IMR-90 (cell line): ENCODE data around the gene ASB4. TPM values are rescaled to one million over a fixed set of nuclear protein-coding genes. Genes with fewer than 3 reads are reported as not detected.

ENCODE experiments used
- ATAC-seq: fragments of 200-7000 bp; cut with Tn5 transposase; 2 replicates; pipeline ENCODE4 v1.9.1; 2020; ENCODE audit warnings: low read depth, mild to moderate bottlenecking, moderate library complexity
- BruUV-seq: library from RNA; stranded (reverse); fragments of 400-500 nt; replicated peaks from 2 replicates; lab custom pipeline; 2021; lab: Mats Ljungman, UMichigan
- CTCF ChIA-PET: fragments of 300-600 bp; formaldehyde crosslinking; extraction: SDS; loops from one replicate; lab custom pipeline; 2021; ENCODE audit warnings: antibody characterized with exemption; lab: Yijun Ruan, JAX
- POLR2A ChIA-PET: fragments of 300-600 bp; sonication (Branson Sonifier 250); formaldehyde crosslinking; loops from one replicate; lab custom pipeline; 2022; ENCODE audit warnings: antibody characterized with exemption; ENCODE audit not compliant: unreplicated experiment; lab: Charles Lee
- DNase-seq: peaks from one replicate; pipeline ENCODE4 v3.0.0; 2013
- H2AFZ ChIP-seq: replicated peaks from 2 replicates; pipeline ENCODE3; 2013; ENCODE audit warnings: low read length, mild to moderate bottlenecking; ENCODE audit not compliant: poor library complexity
- H2AK5ac ChIP-seq: 2 replicates; pipeline ENCODE4 v1.6.1; 2013; ENCODE audit warnings: low read depth, low read length, inconsistent platforms
- H2AK9ac ChIP-seq: replicated peaks from 2 replicates; pipeline ENCODE3; 2013; ENCODE audit warnings: mild to moderate bottlenecking, low read depth, low read length, moderate library complexity; ENCODE audit not compliant: poor library complexity
- H2BK120ac ChIP-seq: 2 replicates; pipeline ENCODE4 v1.6.1; 2013; ENCODE audit warnings: low read depth, low read length, inconsistent platforms
- H2BK15ac ChIP-seq: 3 replicates; pipeline ENCODE4 v1.6.1; 2013; ENCODE audit warnings: low read depth, low read length, inconsistent platforms
- H2BK20ac ChIP-seq: 2 replicates; pipeline ENCODE4 v1.6.1; 2013; ENCODE audit warnings: low read depth, mild to moderate bottlenecking, inconsistent platforms, low read length, moderate library complexity
- H2BK5ac ChIP-seq: 2 replicates; pipeline ENCODE4 v1.6.1; 2013; ENCODE audit warnings: mild to moderate bottlenecking, low read depth, low read length, inconsistent platforms; ENCODE audit not compliant: poor library complexity, severe bottlenecking
- H3K14ac ChIP-seq: replicated peaks from 2 replicates; pipeline ENCODE4 v1.6.1; 2013; ENCODE audit warnings: low read depth, low read length, inconsistent platforms
- H3K18ac ChIP-seq: 2 replicates; pipeline ENCODE4 v1.6.1; 2013; ENCODE audit warnings: low read depth, low read length, control low read depth
- H3K23ac ChIP-seq: 2 replicates; pipeline ENCODE4 v1.6.1; 2013; ENCODE audit warnings: low read depth, low read length, inconsistent platforms
- H3K27ac ChIP-seq: 2 replicates; pipeline ENCODE4 v1.5.1; 2013; ENCODE audit warnings: mild to moderate bottlenecking, control low read depth, low read length; ENCODE audit not compliant: insufficient read depth
- H3K27me3 ChIP-seq: 2 replicates; pipeline ENCODE4 v1.6.1; 2013; ENCODE audit warnings: low read length; ENCODE audit not compliant: control insufficient read depth, insufficient read depth
- H3K36me3 ChIP-seq: 2 replicates; pipeline ENCODE4 v1.6.1; 2013; ENCODE audit warnings: low read length, mixed read lengths; ENCODE audit not compliant: control insufficient read depth, insufficient read depth
- H3K4ac ChIP-seq: 2 replicates; pipeline ENCODE4 v1.6.1; 2013; ENCODE audit warnings: low read depth, low read length, inconsistent platforms
- H3K4me1 ChIP-seq: 2 replicates; pipeline ENCODE4 v1.6.1; 2013; ENCODE audit warnings: low read length, mixed read lengths; ENCODE audit not compliant: control insufficient read depth, insufficient read depth
- H3K4me2 ChIP-seq: 2 replicates; pipeline ENCODE4 v1.6.1; 2013; ENCODE audit warnings: low read depth, mild to moderate bottlenecking, control low read depth, low read length, moderate library complexity
- H3K4me3 ChIP-seq: 2 replicates; pipeline ENCODE4 v1.5.1; 2013; ENCODE audit warnings: low read depth, mild to moderate bottlenecking, control low read depth, low read length, moderate library complexity; ENCODE audit not compliant: insufficient read depth
- H3K56ac ChIP-seq: 2 replicates; pipeline ENCODE4 v1.6.1; 2013; ENCODE audit warnings: low read length, inconsistent platforms; ENCODE audit not compliant: insufficient read depth; ENCODE audit errors: extremely low read depth
- H3K79me1 ChIP-seq, 2 experiments: 2 replicates each; pipeline ENCODE4 v1.6.1; 2013; ENCODE audit warnings: low read length in 2 of 2, inconsistent platforms in 1 of 2, low read depth in 1 of 2
- H3K9ac ChIP-seq: 2 replicates; pipeline ENCODE4 v1.6.1; 2013; ENCODE audit warnings: low read depth, low read length, control low read depth
- H3K9me1 ChIP-seq: 2 replicates; pipeline ENCODE4 v1.6.1; 2013; ENCODE audit warnings: low read length, inconsistent platforms; ENCODE audit not compliant: insufficient read depth
- H3K9me3 ChIP-seq: 2 replicates; pipeline ENCODE4 v1.6.1; 2013; ENCODE audit warnings: low read length; ENCODE audit not compliant: control insufficient read depth, insufficient read depth
- H4K20me1 ChIP-seq: 2 replicates; pipeline ENCODE4 v1.6.1; 2013; ENCODE audit warnings: low read length, inconsistent platforms; ENCODE audit not compliant: insufficient read depth
- H4K5ac ChIP-seq: 2 replicates; pipeline ENCODE4 v1.6.1; 2013; ENCODE audit warnings: mild to moderate bottlenecking, low read depth, low read length, control low read depth
- H4K8ac ChIP-seq, 2 experiments: 2 replicates each; pipeline ENCODE4 v1.6.1; 2013; ENCODE audit warnings: low read depth in 2 of 2, low read length in 2 of 2, control low read depth in 1 of 2, inconsistent platforms in 1 of 2
- H4K91ac ChIP-seq: 2 replicates; pipeline ENCODE4 v1.6.1; 2013; ENCODE audit warnings: low read depth, low read length, inconsistent platforms; ENCODE audit not compliant: insufficient read depth
- BHLHE40 ChIP-seq: fragments of 150-350 bp; IDR thresholded peaks from 2 replicates; pipeline ENCODE4 v1.6.1; 2016; ENCODE audit warnings: mild to moderate bottlenecking, low read depth, low read length
- CEBPB ChIP-seq: IDR thresholded peaks from 2 replicates; pipeline ENCODE4 v1.6.1; 2012; ENCODE audit warnings: low read depth, low read length, improper control_type of control experiment
- CHD1 ChIP-seq: IDR thresholded peaks from 2 replicates; pipeline ENCODE4 v1.6.1; 2012; ENCODE audit warnings: low read depth, low read length, improper control_type of control experiment
- ELK1 ChIP-seq: fragments of 150-350 bp; IDR thresholded peaks from 2 replicates; pipeline ENCODE4 v1.6.1; 2016; ENCODE audit warnings: low read depth, mild to moderate bottlenecking, low read length, moderate library complexity, borderline replicate concordance
- FOS ChIP-seq: fragments of 150-350 bp; IDR thresholded peaks from 2 replicates; pipeline ENCODE4 v1.6.1; 2016; ENCODE audit warnings: low read depth, low read length
- MAFK ChIP-seq: IDR thresholded peaks from 2 replicates; pipeline ENCODE4 v1.6.1; 2012; ENCODE audit warnings: low read depth, low read length, improper control_type of control experiment
- MAZ ChIP-seq: IDR thresholded peaks from 2 replicates; pipeline ENCODE4 v1.6.1; 2012; ENCODE audit warnings: low read depth, mild to moderate bottlenecking, low read length, improper control_type of control experiment, moderate library complexity, borderline replicate concordance
- MXI1 ChIP-seq: IDR thresholded peaks from 2 replicates; pipeline ENCODE4 v1.6.1; 2012; ENCODE audit warnings: low read depth, mild to moderate bottlenecking, low read length, moderate library complexity, borderline replicate concordance
- NFE2L2 ChIP-seq: fragments of 150-350 bp; IDR thresholded peaks from 2 replicates; pipeline ENCODE4 v1.6.1; 2016; ENCODE audit warnings: low read depth, mild to moderate bottlenecking, low read length
- POLR2A ChIP-seq: IDR thresholded peaks from 2 replicates; pipeline ENCODE4 v1.6.1; 2012; ENCODE audit warnings: mild to moderate bottlenecking, low read depth, low read length
- RAD21 ChIP-seq: IDR thresholded peaks from 2 replicates; pipeline ENCODE4 v1.6.1; 2012; ENCODE audit warnings: low read length, improper control_type of control experiment
- RCOR1 ChIP-seq: IDR thresholded peaks from 2 replicates; pipeline ENCODE4 v1.6.1; 2012; ENCODE audit warnings: mild to moderate bottlenecking, low read length, improper control_type of control experiment; ENCODE audit not compliant: insufficient replicate concordance
- RFX5 ChIP-seq: IDR thresholded peaks from 2 replicates; pipeline ENCODE4 v1.8.0; 2012; ENCODE audit warnings: low read depth, mild to moderate bottlenecking, low read length, moderate library complexity
- SMC3 ChIP-seq: fragments of 150-350 bp; IDR thresholded peaks from 2 replicates; pipeline ENCODE4 v1.6.1; 2016; ENCODE audit warnings: low read depth, mild to moderate bottlenecking, antibody characterized with exemption, low read length, moderate library complexity
- USF2 ChIP-seq: fragments of 150-350 bp; IDR thresholded peaks from 2 replicates; pipeline ENCODE4 v1.6.1; 2017; ENCODE audit warnings: mild to moderate bottlenecking, antibody characterized with exemption, low read length, low read depth
- WGBS, 2 experiments: methylation state at CpG; one replicate each; pipeline versions ENCODE4 v1.1.5 to v1.1.7; 2013; ENCODE audit warnings: missing lambda C conversion rate in 2 of 2; ENCODE audit not compliant: insufficient read length in 1 of 2; ENCODE audit errors: extremely low coverage in 2 of 2; 5-methylcytosine and 5-hydroxymethylcytosine counted together
- dilution Hi-C: fragments of 300-500 bp; cut with HindIII; formaldehyde crosslinking; loops from one replicate; pipeline ENCODE4 v1.14.3; 2018; ENCODE audit warnings: low sequenced_read_pairs; ENCODE audit not compliant: unreplicated experiment
- in situ Hi-C: fragments of 300-500 bp; cut with MboI; formaldehyde crosslinking; loops from 3 replicates; pipeline ENCODE4 v1.14.3; 2019; ENCODE audit warnings: low sequenced_read_pairs, inconsistent platforms, mixed read lengths
- intact Hi-C: fragments of 100-400 bp; cut with micrococcal nuclease; formaldehyde crosslinking; loops from 2 replicates; pipeline ENCODE4 v1.10.0; 2022
- polyA plus RNA-seq, 3 experiments: library from polyadenylated mRNA; depleted of rRNA; stranded (reverse); fragments of >200 nt; gene quantifications; 2 replicates each; pipeline ENCODE4 v1.2.3, GENCODE V29; 2012; ENCODE audit warnings: low replicate concordance in 1 of 3
- total RNA-seq: library from RNA; depleted of rRNA; stranded (reverse); fragments of >200 nt; gene quantifications from 2 replicates; pipeline ENCODE4 v1.2.3, GENCODE V29; 2012
- TF ChIP-seq, protein P1 (sequence below): conservative IDR thresholded peaks from 2 replicates; pipeline ENCODE4 v1.5.1; 2012; ENCODE audit warnings: mild to moderate bottlenecking, low read depth, low read length, improper control_type of control experiment

ASB4 gene
- total and polyA plus RNA-seq, 2 of the 4 experiments (the other 2 are of a cell fraction) = not detected

DNA sequence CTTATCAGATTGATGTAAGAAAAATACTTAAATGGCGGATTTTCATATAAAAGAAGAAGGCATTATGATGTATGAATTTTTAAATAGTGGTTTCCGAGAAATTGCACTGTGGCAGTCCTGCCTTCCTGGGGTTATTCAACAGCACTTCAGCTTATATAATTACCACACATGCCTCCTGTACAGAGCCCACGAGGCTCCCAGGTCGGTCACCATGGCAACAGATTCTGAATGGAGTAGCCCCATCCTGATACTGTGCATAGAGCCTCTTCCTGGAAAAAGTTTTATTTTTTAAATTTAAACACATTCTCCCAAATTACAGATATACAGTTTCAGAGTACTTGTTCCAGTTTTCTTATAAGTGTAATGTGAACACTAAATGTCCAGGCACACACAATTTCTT is 15.9 kb upstream of the ASB4 start:
- Histone ChIP-seq H3K36me3 (no peaks in the 10 kb centered on the region), H4K91ac (no peak overlapping the region), H4K8ac (no peak overlapping the region), H3K18ac (no peak overlapping the region), H2BK5ac (no peak overlapping the region), H2BK15ac (no peak overlapping the region), H3K4me2 (no peak overlapping the region), H3K9me1 (no peaks in the 10 kb centered on the region), H3K4ac (no peak overlapping the region), H3K56ac (no peak overlapping the region), H3K27me3 (peaks cover 15% of the 10 kb centered on the region), H2BK20ac (no peak overlapping the region), H4K5ac (no peak overlapping the region), H3K23ac (no peak overlapping the region), H3K4me1 (no peaks in the 10 kb centered on the region), H3K14ac (no peak overlapping the region), H4K20me1 (no peaks in the 10 kb centered on the region), H2AK5ac (no peak overlapping the region), H3K9ac (no peak overlapping the region), H2AK9ac (no peak overlapping the region), H3K4me3 (no peak overlapping the region), H2BK120ac (no peak overlapping the region), H3K27ac (no peak overlapping the region), H3K9me3 (no peaks in the 10 kb centered on the region), H3K79me1 (no peaks in the 10 kb centered on the region), H2AFZ (no peak overlapping the region)
- intact Hi-C loops = no loop called here
- ATAC-seq (no peak), DNase-seq (no peak)
- dilution Hi-C loops = no loop called here
- ChIA-PET CTCF (no interaction called here), POLR2A (no interaction called here)
- WGBS, 2 experiments = no CpG with 5 or more reads among the region's 4 CpGs
- in situ Hi-C loops = loop anchor here (10.0 kb wide), 2 partner anchors 275 to 1015 kb away; no protein-coding TSS in a partner anchor
- TF ChIP-seq BHLHE40 = no peak
- no peak for TF ChIP-seq MAFK
- no peak for TF ChIP-seq FOS
- TF ChIP-seq, protein P1, sequence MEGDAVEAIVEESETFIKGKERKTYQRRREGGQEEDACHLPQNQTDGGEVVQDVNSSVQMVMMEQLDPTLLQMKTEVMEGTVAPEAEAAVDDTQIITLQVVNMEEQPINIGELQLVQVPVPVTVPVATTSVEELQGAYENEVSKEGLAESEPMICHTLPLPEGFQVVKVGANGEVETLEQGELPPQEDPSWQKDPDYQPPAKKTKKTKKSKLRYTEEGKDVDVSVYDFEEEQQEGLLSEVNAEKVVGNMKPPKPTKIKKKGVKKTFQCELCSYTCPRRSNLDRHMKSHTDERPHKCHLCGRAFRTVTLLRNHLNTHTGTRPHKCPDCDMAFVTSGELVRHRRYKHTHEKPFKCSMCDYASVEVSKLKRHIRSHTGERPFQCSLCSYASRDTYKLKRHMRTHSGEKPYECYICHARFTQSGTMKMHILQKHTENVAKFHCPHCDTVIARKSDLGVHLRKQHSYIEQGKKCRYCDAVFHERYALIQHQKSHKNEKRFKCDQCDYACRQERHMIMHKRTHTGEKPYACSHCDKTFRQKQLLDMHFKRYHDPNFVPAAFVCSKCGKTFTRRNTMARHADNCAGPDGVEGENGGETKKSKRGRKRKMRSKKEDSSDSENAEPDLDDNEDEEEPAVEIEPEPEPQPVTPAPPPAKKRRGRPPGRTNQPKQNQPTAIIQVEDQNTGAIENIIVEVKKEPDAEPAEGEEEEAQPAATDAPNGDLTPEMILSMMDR = no peak
- no peak for TF ChIP-seq SMC3
- no peak for TF ChIP-seq POLR2A
- TF ChIP-seq CEBPB = no peak
- no peak for TF ChIP-seq RCOR1
- no peak for TF ChIP-seq MXI1
- TF ChIP-seq ELK1 = no peak
- TF ChIP-seq RAD21 = no peak
- TF ChIP-seq USF2 = no peak
- TF ChIP-seq RFX5 = no peak
- TF ChIP-seq CHD1 = no peak
- no peak for TF ChIP-seq MAZ
- no peak for TF ChIP-seq NFE2L2
- no TSS peak for BruUV-seq
